HTR-8/SVneo (cell line): ENCODE data around the gene KIF26B.

Source experiments
- DNase-seq: peaks from one replicate; pipeline ENCODE4 v3.0.0; 2011; ENCODE audit warnings: low spot score, mixed read lengths; ENCODE audit not compliant: insufficient read length
- FAIRE-seq: peaks from 2 replicates; lab custom pipeline; 2011; peaks lifted over from hg19 to GRCh38; lab: Jason Lieb, UNC

The KIF26B gene

GRCh38 chr1:245469734-245470133 is 314.9 kb downstream of the KIF26B start:
- no peak for FAIRE-seq
- DNase-seq = no peak

GRCh38 chr1:245475126-245475525 is 320.3 kb downstream of the KIF26B start:
- DNase-seq (no peak), FAIRE-seq (no peak)

DNA sequence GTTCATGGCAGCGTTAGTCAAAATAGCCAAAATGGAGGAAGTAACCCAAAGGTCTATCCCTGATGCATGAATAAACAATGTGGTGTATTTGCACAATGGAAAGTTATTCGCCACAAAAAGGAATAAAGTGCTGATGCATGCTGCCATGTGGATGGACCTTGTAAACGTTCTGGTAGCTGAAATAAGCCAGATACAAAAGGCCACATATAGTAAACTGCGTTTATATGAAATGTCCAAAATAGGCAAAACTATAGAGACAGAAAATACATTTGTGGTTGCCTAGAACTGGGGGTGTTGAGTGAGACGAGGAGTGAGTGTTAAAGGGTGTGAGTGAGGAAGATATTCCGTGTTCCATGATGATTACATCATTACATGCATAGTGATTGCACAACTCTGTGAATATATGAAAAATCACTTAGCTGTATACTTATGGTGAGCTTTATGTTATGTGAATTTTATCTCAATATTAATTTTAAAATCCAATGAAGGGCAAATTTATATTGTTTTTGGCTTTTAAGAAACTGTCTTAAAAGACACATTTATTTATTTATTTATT is 321.3 kb downstream of the KIF26B start:
- DNase-seq (no peak), FAIRE-seq (no peak)

GRCh38 chr1:245477941-245478340 is 323.2 kb downstream of the KIF26B start:
- DNase-seq = no peak
- FAIRE-seq = no peak

DNA sequence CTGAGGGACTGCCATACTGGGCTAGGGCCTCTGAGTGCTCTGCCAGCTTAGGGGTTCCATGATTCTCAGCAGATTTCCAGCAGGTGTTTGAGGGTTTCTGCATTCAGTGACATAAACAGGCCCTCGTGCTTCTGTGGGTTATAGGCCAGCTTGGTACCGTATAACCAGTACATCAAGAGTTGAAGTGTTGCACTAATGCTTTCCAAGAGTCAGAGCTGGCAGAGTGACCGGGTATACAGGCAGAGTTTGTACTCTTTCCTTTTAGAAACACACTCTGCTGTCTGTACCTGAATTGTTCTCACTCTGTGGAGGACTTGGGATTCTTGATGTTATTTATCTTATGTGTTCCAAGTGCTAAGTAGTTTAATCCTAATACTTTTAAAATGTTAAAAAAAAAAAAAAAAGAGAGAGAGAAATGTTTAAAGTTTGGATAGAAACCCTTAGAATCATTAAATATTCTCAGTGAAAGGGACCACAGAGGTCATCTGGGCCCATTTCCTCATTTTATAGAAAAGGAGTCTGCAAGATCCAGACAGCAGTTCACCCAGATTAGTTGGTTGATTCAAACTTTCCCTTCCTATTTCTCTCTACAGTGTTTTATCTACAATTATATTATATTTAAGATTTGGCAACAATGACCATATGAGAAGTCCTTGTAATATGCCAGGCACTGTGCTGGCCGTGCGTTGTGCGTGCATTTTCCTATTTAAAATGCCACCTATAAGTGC is 325.8 kb downstream of the KIF26B start:
- FAIRE-seq = no peak

GRCh38 chr1:245481261-245481660 is 326.5 kb downstream of the KIF26B start:
- no peak for FAIRE-seq
- no peak for DNase-seq

More for the DNA sequence above, 325.8 kb downstream of the KIF26B start:
- DNase-seq = no peak

GRCh38 chr1:245483247-245483646 is 328.5 kb downstream of the KIF26B start:
- DNase-seq = no peak
- FAIRE-seq = no peak

DNA sequence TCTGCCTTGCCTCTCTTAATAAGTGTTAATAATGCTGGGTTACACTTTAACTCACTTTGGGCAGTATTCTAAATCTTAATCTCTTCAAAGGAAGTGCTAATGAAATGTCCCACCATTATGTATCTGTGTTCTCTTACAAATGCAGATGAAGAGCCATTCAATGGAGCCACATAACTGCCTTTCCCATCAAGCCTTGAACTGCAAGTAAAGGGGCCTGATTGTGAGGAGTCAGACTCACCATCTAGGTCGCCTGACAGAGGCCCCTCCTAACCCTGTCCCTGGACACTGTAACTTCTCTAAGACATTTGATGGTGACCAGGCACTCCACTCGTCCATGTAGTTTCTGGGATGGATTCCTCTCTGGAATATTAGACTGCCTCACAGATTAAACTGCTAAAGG is 329.4 kb downstream of the KIF26B start:
- DNase-seq (no peak), FAIRE-seq (no peak)

- FAIRE-seq = no peak
- DNase-seq = no peak
These were observed 331.2 kb downstream of the KIF26B start for GRCh38 chr1:245485996-245486395.

GRCh38 chr1:245486775-245487470 is 332.1 kb downstream of the KIF26B start:
- no peak for FAIRE-seq
- DNase-seq = no peak

DNA sequence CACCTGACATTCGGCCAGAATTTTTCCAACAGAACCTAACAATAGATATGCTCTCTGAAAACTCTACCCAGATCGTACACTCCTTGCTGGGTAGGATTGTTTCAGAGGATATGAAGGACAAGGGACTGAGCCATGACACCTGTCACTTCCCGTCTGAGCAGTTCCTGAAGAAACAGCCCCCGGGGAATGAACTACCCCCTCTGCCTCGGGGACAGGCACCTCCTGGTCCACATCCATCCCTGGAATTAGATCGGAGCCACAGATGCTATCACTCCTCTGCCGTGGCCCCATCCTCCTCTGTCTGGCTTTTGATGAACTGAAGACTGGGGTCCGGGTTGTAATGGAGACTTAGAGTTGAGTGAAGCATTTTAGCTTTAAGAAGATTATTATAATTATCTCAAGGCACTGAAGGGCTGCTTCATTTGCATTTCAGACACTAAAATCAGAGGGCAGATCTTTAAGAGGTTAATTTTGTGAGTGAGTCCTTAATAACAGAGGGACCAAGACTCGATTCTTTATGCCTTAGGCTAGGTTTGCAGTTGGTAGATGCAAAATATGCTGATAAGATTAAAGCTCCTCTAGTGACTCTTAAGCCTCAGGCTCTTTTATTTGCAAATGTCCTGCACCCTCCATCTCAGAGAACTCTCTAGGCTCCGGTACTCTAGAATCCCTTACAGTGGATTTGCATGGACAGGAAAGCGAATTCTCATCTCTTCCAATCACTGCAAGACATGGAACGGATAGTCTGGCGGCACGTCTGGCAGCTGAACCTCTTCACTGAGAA is 333.8 kb downstream of the KIF26B start:
- DNase-seq (no peak), FAIRE-seq (no peak)

DNA sequence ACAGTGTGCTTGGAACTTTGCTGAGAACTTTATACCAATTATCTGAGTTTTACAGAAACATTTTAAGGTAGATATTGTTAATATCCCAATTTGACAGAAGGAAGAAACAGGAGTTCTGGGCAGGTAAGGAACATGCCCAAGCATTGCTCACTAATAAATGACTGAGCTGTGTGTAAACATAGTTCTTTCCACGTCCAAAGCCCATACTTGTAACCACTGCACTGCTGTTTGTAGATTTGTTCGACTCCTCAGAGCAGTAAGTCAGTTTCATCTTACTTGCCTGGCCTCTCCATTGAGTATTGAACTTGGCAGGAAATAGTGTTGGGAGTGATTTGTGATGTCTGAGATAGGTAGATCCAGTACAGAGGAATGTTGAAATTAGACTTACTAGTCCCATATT is 335.1 kb downstream of the KIF26B start:
- no peak for DNase-seq

GRCh38 chr1:245493029-245493428 is 338.2 kb downstream of the KIF26B start:
- FAIRE-seq (no peak), DNase-seq (no peak)

More for the DNA sequence above, 335.1 kb downstream of the KIF26B start:
- no peak for FAIRE-seq

- no peak for DNase-seq
- FAIRE-seq = no peak
These were observed 340.9 kb downstream of the KIF26B start for GRCh38 chr1:245495681-245496080.

DNA sequence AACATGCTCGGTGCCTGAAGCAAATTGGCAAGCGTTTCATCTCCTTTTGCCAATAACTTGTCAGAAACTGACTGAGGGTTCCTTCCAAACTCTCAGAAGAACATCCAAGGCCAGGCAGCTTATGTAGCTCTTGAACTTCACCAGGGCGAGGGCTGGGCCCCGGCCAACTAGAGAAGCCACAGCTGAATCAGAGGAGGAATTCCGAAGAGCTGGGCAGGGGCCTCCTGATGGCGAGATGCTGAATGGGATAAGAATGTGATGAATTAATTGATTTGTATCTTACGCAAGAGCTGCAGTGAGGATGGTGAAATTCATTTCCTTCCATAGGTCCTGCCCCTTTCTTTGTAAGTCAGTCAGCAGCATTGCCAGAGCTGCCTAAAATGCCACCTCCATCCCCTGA is 345.8 kb downstream of the KIF26B start:
- DNase-seq = peak; percentile 32
- no peak for FAIRE-seq

GRCh38 chr1:245501633-245502032 is 346.8 kb downstream of the KIF26B start:
- DNase-seq (no peak), FAIRE-seq (no peak)

DNA sequence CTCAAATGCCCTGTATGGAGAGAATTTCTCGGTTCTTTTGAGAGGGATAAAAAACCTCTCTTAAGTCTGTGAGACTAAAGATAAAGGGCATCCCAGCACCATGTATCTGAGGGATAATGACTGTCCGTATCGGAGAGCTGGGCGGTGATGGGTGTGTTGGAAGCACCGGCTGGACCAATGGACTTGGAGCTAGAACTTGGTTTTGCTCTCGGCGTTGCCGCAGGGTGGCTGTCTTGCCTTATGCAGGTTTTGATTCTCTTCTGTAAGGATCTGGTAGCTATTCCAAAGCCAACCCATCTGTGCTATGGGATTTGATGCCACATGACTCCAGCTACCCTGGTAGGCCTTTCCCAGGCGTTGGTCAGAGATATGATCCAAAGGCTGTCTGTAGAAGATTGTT is 348.8 kb downstream of the KIF26B start:
- DNase-seq (no peak), FAIRE-seq (no peak)

GRCh38 chr1:245510144-245510543 is 355.4 kb downstream of the KIF26B start:
- DNase-seq (no peak), FAIRE-seq (no peak)

- no peak for FAIRE-seq
- no peak for DNase-seq
These were observed 357.6 kb downstream of the KIF26B start for GRCh38 chr1:245512181-245512888.

DNA sequence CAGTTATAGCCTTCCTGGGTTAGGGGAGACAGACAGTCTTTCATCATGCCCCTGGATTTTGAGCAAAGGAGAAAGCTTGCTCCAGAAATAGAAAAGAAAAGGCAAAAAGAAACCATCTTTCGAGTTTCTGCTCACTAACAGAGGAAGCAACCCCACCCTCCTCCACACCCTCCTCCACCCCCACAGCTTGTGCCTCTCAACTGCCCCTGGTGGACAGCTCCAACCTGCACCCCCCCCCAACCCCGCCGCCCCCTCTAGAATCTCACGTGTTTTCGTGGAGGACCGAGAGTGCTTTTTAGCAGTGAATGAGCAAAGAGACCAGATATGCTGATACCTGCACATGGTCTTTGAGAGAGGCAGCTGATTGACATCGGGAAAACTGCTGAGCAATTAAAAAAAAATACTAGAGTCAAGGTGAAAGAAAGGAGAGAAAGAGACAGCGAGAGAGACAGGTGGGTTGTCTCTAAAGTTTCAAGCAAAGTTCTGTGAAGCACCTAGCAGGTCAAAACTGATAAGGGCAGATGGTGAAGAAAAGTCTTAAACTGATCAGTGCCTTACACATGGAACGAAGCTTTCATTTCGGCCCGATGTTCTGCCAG is 358.3 kb downstream of the KIF26B start:
- FAIRE-seq (no peak), DNase-seq (no peak)
